GM12892 (cell line): ENCODE measurements around the gene TNFRSF6B.

Experiments used
- DNase-seq: peaks from one replicate; pipeline ENCODE4 v3.0.0; 2011; ENCODE audit not compliant: insufficient read length
- FAIRE-seq: peaks from 2 replicates; lab custom pipeline; 2011; peaks lifted over from hg19 to GRCh38; lab: Jason Lieb, UNC
- POLR2A ChIP-seq: IDR thresholded peaks from 2 replicates; pipeline ENCODE4 v1.6.1; 2011; ENCODE audit warnings: low read depth, low read length, control low read depth
- POLR2AphosphoS5 ChIP-seq: IDR thresholded peaks from 2 replicates; pipeline ENCODE4 v1.6.1; 2011; ENCODE audit warnings: low read depth, low read length, control low read depth
- TAF1 ChIP-seq: IDR thresholded peaks from 2 replicates; pipeline ENCODE4 v1.6.1; 2011; ENCODE audit warnings: low read depth, mild to moderate bottlenecking, control low read depth, low read length, borderline replicate concordance

The TNFRSF6B gene

GRCh38 chr20:63695424-63696305, 787 bp upstream of the TNFRSF6B start:
- TF ChIP-seq TAF1: no peak
- TF ChIP-seq POLR2A: no peak
- no peak; the same call in 1 of the 2 replicates for TF ChIP-seq POLR2AphosphoS5
- FAIRE-seq (no peak), DNase-seq (peak; percentile 22)

- no peak for DNase-seq
- TF ChIP-seq TAF1: no peak
- no peak; the same call in 1 of the 2 replicates for TF ChIP-seq POLR2AphosphoS5
- TF ChIP-seq POLR2A: 0 out of 2 replicates have a peak, but pooled peaks have one; percentile 12
- FAIRE-seq: peak; percentile 17
These were observed 185 bp upstream of the TNFRSF6B start for GRCh38 chr20:63696306-63696627.

- FAIRE-seq: no peak
- peak; percentile 26 for DNase-seq
- no peak for TF ChIP-seq TAF1
- TF ChIP-seq POLR2AphosphoS5: no peak
- TF ChIP-seq POLR2A: no peak; the same call in 1 of the 2 replicates
These were observed 960 bp downstream of the TNFRSF6B start for GRCh38 chr20:63697357-63697867.

GRCh38 chr20:63697868-63698545, 1.6 kb downstream of the TNFRSF6B start:
- FAIRE-seq (no peak), DNase-seq (peak; percentile 18)
- TF ChIP-seq TAF1 (no peak), POLR2A (0 out of 2 replicates have a peak, but pooled peaks have one; percentile 32)

GRCh38 chr20:63698739-63699465, 2.5 kb downstream of the TNFRSF6B start:
- TF ChIP-seq POLR2A: peak; percentile 43
- TF ChIP-seq TAF1: no peak
- FAIRE-seq: peak; percentile 81
- DNase-seq: peak; percentile 68

- TF ChIP-seq POLR2A (no peak), POLR2AphosphoS5 (0 out of 2 replicates have a peak, but pooled peaks have one; percentile 12), TAF1 (no peak)
- FAIRE-seq (no peak), DNase-seq (no peak)
These were observed 3.2 kb downstream of the TNFRSF6B start for GRCh38 chr20:63699466-63700198.

GRCh38 chr20:63700199-63701050, 4.0 kb downstream of the TNFRSF6B start:
- TF ChIP-seq POLR2AphosphoS5 (0 out of 2 replicates have a peak, but pooled peaks have one; percentile 8), TAF1 (no peak), POLR2A (no peak; the same call in 1 of the 2 replicates)
- FAIRE-seq (no peak), DNase-seq (peak; percentile 18)

GRCh38 chr20:63701051-63701328, 4.5 kb downstream of the TNFRSF6B start:
- peak; percentile 8 for DNase-seq
- FAIRE-seq: no peak
- no peak for TF ChIP-seq POLR2A
- TF ChIP-seq TAF1: no peak
- TF ChIP-seq POLR2AphosphoS5: no peak

GRCh38 chr20:63701329-63702035, 5.0 kb downstream of the TNFRSF6B start:
- peak; percentile 17 for DNase-seq
- no peak for FAIRE-seq
- TF ChIP-seq TAF1 (no peak), POLR2A (0 out of 2 replicates have a peak, but pooled peaks have one; percentile 10), POLR2AphosphoS5 (no peak)
